Globus pallidus (tissue), 1 donor: ENCODE data around the gene UGCG.
"Not testable (repeated sequence)": the region's sequence is repeated elsewhere in the genome, so short reads cannot be mapped to it uniquely, and the experiment has no call there.

ENCODE experiments used
- DNase-seq: peaks from one replicate; pipeline ENCODE4 v3.0.0-alpha.2; 2015; ENCODE audit warnings: low spot score

Gene UGCG

GRCh38 chr9:111895996-111896941 is at the start of gene UGCG:
TSS of gene UGCG (plus strand) at chr9:111896814. CDS start at chr9:111897216, 402 bp downstream.
- peak; percentile 86 for DNase-seq

DNA sequence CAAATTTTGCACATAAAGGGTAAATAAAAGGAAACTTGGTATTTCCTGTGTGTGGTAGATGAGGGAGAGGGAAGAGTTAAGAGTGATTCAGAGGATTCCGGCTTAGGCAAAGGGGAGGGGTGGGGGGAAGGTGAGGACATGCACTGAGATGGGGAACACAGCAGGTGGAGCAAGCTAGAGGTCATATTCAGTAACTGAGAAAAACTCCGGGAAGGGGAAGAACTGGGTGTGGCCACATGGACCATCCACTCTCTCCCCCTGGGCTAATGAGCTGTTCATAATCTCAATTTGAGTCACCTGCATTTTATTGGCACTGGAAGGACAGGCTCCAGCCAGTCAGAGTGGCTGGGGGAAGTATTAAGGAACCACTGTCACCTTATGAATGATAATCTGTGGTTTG is 45.1 kb upstream of the UGCG start:
- DNase-seq = no peak

DNA sequence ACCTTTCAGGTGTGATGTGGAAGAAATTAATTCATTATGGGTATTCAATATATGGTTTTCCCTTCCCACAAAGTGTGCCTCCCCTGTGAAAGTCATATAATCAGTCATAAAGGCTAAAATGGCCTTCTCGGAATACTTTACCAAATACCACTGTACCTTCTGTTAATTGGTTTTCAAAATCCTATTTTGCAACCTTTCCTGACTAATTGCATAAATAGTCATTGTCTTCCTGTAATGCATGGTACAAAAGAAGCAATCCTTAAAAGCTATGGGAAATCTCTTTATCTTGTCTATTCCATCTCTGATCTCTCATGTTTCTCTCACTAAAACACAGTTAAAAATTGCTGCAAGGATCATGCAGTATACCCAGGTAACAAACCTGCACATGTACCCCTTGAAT is 44.3 kb upstream of the UGCG start:
- no peak for DNase-seq

DNA sequence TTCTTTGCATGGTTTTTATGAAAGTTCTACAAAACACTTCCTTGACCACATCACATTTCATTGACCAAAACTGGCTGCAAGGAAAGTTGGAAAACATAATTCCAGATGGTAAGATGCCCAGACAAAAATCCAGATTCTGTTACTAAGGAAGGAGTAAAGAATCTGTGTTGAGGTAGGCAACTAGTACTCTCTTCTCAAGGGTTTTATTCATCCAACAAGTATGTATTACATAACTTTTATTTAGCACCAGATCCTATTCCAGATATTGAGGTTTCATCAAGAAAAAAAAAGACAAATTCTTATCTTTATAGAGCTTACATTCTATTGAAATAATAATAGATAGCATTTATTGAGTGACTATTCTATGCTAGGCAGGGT is 43.2 kb upstream of the UGCG start:
- DNase-seq = no peak

GRCh38 chr9:111854799-111855198 is 41.8 kb upstream of the UGCG start:
- DNase-seq = no peak

GRCh38 chr9:111857555-111858211 is 38.9 kb upstream of the UGCG start:
- no peak for DNase-seq

GRCh38 chr9:111860443-111860842 is 36.2 kb upstream of the UGCG start:
- DNase-seq = no peak

GRCh38 chr9:111863636-111864035 is 33.0 kb upstream of the UGCG start:
- DNase-seq = no peak

DNA sequence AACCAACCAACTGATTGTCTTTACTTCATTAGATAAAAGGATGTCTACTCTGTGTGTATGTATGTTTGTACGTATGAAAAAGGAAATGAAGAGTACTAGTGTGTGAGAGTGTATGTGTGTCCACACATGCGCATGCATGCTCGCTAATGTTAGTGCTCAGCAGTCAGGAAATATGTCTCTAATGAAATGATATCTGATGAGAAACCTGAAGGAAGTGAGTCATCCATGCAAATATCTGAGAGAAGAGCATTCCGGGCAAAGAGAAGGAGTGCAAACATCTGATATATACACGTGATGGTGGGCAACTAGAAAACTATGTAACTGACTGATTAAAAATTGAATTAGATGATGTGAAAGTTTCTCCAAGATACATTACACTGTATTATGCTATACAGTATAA is 29.6 kb upstream of the UGCG start:
- DNase-seq = no peak

- no peak for DNase-seq
Observed at GRCh38 chr9:111868475-111868874, 28.1 kb upstream of the UGCG start.

DNA sequence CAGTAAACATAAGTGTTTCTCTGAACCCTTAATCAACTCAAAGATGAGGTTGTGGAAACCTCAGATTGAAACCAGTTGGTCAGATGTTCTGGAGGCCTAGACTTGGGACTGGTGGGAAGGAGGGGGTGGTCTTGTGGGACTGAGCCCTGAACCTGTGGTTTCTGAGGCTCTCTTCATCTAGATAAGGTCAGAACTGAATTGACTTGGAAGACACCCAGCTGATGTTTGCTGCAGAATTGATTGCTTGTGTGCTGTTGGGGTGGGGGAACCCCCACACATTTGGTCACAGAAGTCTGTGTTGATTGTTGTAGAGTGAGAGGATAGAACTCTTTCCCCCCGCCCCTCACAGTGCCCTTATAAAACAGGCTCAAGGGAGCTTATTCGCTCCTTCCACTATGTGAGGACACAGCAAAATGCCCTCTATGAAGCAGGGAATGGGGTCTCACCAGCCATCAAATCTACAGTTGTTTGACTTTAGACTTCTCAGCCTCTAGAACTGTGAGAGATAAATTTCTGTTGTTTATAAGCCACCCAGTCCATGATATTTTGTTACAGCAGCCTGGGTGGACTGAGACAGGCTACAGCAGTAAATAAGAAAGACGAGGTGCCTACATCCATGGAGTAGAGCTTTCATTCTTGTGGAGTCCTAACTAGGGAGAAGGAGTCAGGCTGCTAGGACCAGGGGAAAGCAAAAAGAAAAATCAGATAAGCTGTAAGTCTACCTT is 25.7 kb upstream of the UGCG start:
- no peak for DNase-seq

- no peak for DNase-seq
Observed at GRCh38 chr9:111871499-111871855, 25.1 kb upstream of the UGCG start.

GRCh38 chr9:111872886-111873285 is 23.7 kb upstream of the UGCG start:
- DNase-seq = no peak

DNA sequence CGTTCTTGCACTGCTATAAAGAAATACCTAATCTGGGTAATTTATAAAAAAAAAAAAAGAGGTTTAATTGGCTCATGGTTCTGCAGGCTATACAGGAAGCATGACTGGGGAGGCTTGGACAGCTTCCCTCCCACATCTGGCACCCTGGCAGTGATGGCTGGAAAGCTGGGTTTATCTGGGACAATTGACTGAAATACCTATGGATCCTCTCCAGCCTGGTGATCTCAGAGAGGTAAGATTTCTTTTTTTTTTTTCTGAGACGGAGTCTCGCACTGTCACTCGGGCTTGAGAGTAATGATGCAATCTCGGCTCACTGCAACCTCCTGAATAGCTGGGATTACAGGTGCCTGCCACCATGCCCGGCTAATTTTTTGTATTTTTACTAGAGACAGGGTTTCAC is 22.7 kb upstream of the UGCG start:
- no peak for DNase-seq

- no peak for DNase-seq
Observed at GRCh38 chr9:111874500-111874899, 22.1 kb upstream of the UGCG start.

GRCh38 chr9:111875291-111875690 is 21.3 kb upstream of the UGCG start:
- not testable (repeated sequence) for DNase-seq

DNA sequence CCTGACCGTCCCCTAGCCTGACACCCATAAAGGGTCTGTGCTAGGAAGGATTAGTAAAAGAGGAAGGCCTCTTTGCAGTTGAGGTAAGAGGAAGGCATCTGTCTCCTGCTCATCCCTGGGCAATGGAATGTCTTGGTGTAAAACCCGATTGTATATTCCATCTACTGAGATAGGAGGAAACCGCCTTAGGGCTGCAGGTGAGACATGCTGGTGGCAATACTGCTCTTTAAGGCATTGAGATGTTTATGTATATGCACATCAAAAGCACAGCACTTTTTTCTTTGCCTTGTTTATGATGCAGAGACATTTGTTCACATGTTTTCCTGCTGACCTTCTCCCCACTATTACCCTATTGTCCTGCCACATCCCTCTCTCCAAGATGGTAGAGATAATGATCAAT is 20.9 kb upstream of the UGCG start:
- DNase-seq = not testable (repeated sequence)

GRCh38 chr9:111876179-111876578 is 20.4 kb upstream of the UGCG start:
- no peak for DNase-seq

GRCh38 chr9:111877420-111877819 is 19.2 kb upstream of the UGCG start:
- DNase-seq = no peak

- no peak for DNase-seq
Observed at GRCh38 chr9:111878946-111879345, 17.7 kb upstream of the UGCG start.

- DNase-seq = no peak
Observed at GRCh38 chr9:111886983-111887718, 9.5 kb upstream of the UGCG start.

DNA sequence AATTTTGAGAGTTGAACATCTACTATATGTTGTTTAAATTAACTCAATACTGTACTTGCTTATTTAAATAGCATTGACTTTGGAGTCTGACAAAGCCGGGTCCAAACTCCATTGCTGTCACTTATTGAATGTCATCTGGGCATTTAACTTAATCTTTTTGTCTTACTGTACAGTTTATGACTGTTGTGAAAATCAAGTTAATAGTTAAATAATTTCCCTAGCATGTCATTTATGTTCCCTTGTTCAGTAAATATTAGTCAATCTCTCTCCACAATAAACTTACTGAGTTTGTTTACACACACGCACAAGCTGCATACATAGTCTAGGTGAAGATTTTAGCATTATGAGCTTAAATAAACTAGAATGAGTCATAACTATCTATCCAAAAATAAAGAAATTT is 6.3 kb upstream of the UGCG start:
- DNase-seq = no peak
